GM18873 (cell line): ENCODE results near the gene ZNF384.

Source experiments
- ATAC-seq: cut with Tn5 transposase; IDR thresholded peaks from one replicate; pipeline ENCODE4 v1.9.1; 2021; ENCODE audit warnings: mild to moderate bottlenecking, moderate library complexity, moderate number of reproducible peaks; ENCODE audit not compliant: unreplicated experiment, low FRiP score

The ZNF384 gene

DNA sequence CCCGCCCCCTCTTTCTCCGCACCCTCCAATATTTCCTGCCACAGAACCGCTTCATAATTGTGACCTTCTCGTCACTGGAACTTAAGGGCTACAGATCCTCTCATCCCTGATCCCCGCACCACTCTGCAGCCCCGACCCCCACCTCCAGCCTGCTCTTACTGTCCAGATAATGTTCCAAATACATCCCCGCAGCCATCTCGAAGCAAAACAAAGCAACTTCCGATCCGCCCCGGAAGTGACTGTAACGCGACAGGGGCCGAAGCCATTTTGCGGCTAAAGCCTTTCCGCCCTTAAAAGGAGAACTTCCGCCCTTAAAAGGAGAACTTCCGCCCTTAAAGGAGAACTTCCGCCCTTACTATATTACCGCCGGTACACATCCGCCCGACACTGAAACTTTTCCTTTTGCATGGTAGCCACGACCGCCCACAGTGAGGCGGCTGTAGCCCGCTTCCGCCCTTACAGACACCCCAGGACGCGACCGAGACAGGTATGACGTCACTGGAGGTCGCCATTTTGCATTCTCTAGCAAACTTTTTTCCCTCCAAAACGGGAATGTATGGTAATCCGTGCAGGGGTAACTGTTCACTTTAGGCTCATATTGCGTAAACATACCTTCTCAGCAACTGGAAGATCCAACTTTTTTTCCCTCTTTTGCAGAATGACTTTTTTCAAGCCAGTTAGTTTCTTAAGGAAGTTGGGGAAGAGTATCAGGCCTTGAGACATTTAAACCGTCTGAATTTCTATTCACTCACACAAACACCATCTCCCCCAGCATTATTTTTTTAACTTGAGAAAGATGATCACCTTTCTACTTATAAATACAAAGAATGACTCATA is 26.1 kb downstream of the ZNF384 start, which contains the start of gene ING4:
TSS of gene ING4 (minus strand) at position 214 of the 837 bp plus-strand sequence. CDS start at position 196, 18 bp downstream.
- peak; percentile 83 for ATAC-seq

DNA sequence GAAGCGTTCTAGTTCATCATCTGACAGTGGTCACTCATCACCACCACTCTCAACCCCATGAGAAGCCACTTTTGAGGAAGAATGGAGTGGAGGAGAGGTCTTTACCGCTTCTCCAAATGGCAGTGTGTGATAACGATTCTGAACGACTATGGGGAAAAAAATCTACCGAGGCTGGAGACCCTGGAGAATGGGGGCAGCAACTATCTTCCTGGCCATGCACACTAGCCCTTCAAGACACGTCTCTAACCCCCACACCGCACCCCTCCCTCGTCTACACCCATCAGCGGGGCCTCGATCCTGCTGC is 26.6 kb downstream of the ZNF384 start:
- ATAC-seq, result no peak

- ATAC-seq, result no peak
Measured at GRCh38 chr12:6653987-6654386, 35.2 kb downstream of the ZNF384 start.

- no peak for ATAC-seq
Measured at GRCh38 chr12:6653342-6653741, 35.8 kb downstream of the ZNF384 start.

GRCh38 chr12:6652391-6652790 is 36.8 kb downstream of the ZNF384 start:
- ATAC-seq, result no peak

- ATAC-seq, result no peak
Measured at GRCh38 chr12:6650832-6651231, 38.3 kb downstream of the ZNF384 start.

DNA sequence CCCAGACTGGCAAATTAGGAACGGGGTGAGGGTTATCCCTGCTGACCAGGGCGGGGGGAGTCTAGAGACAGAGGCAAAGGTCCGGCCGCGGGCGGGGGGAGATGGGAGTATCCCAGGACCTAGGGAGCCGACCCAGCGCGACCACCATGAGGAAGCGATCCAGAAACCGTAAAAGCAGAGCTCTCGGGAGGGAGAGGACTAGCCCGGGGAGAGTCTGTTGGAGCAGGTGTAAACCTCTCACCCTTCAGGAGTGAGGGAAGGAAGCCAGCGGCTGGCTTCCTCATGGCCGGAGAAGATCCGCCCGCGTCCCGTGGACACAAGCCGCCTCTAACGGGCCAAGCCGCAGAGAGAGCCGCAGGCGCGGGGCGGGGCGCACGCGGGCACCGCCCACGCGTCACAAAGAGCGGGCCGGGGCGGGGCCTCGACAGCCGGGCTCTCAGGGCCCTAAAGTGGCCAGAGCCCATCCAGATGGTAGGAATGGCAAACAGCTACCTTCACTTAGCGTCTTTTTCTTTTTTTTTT is 42.0 kb downstream of the ZNF384 start, which contains the start of gene ACRBP:
TSS of gene ACRBP (minus strand) at position 350 of the 522 bp plus-strand sequence. CDS start at position 284, 66 bp downstream.
- ATAC-seq, result no peak

- ATAC-seq, result no peak
Measured at GRCh38 chr12:6646276-6647082, 42.7 kb downstream of the ZNF384 start.

- ATAC-seq, result no peak
Measured at GRCh38 chr12:6644903-6645302, 44.3 kb downstream of the ZNF384 start.

DNA sequence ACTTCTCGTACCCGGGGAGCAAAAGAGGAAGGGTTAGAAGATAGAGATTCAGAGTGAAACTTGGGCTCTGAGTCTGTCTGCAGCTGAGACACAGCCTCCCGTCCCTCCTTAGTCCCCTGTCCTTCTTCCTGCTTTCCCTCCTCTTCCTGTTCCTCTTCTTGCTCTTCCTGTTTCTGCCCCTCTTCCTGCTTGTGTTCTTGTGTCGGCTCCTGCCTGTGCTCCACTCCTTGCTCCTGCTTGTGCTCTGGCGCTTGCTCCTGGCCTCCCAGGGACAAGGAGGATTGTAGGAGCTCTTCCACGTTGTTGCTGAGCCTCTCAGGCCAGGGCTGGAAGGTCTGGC is 44.9 kb downstream of the ZNF384 start:
- no peak for ATAC-seq

DNA sequence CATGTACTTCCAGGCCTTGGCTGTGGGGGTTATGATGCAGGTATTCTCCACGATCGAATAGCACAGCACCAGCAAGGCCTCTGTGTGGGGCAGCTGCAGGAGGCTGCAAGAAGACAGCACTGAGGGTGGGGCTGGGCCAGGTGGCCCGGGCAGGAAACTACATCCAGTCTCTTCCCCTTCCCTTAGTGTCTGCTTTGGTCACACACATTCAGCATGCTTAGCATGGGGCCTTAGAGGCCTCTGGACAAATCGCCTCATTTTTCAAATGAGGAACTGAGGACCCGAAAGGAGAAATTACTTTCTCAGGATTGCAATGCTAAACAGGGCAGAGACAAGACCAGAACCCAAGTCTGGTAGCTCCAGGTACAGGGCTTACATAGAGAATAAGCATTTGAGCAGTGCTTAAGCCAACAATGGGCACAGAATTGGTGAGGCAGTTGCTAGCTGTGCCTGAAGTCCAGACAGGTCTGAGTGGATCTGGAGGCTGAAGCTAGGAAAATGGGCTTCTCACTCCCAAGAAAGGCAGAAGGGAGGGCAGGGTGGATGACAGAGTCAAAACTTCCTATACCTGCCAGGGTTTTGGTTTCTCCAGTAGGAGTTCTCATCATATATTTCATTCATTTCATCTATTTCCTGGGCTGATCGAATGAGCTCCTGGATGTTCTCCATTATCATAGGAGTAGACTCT is 45.5 kb downstream of the ZNF384 start:
- ATAC-seq, result no peak

GRCh38 chr12:6641131-6641530 is 48.0 kb downstream of the ZNF384 start:
- ATAC-seq, result no peak

DNA sequence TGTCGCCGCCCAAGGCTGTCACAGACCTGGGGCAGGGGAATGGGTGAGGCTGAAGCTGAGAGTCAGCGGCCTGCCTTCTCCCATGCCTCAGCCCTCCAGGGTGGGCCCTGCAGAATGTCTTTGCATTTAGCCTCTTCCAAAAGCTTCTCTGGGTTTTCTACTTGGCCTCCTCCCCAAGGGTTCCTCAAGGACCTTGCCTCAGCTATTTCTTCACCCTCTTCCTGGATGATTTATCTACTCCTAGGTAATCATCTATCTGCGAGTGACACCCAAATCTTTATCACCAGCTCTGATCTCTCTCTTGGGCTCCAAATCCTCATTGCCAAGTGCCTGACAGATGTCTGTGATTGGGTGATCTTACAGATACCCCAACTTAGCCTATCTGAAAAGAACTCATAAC is 48.7 kb downstream of the ZNF384 start:
- no peak for ATAC-seq

GRCh38 chr12:6639151-6639801 is 49.9 kb downstream of the ZNF384 start:
- no peak for ATAC-seq

DNA sequence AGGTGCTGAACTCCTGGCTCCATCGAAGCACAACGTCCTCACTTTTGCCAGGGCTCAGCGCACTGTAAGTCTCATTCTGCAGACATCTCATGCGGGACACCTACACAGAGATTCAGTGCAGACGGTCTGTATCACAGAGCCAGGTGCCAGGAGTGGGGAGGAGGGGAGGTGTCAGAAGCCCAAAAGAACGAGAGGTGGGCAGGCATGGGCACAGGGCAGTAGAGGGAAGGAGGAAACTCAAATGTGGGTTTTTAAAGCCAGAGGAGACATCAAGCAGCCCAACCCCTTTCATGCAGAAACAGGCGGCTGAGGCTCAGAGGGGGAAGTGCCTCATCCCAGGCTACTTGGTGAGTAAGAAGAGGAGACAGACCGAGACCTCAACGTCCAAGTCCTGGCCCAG is 50.9 kb downstream of the ZNF384 start:
- ATAC-seq, result no peak

- ATAC-seq, result no peak
Measured at GRCh38 chr12:6635856-6636531, 53.2 kb downstream of the ZNF384 start, which contains the start of gene LPAR5. LPAR5 (minus strand) TSS chr12:6635959; CDS start chr12:6621248, 14,711 bp downstream.

DNA sequence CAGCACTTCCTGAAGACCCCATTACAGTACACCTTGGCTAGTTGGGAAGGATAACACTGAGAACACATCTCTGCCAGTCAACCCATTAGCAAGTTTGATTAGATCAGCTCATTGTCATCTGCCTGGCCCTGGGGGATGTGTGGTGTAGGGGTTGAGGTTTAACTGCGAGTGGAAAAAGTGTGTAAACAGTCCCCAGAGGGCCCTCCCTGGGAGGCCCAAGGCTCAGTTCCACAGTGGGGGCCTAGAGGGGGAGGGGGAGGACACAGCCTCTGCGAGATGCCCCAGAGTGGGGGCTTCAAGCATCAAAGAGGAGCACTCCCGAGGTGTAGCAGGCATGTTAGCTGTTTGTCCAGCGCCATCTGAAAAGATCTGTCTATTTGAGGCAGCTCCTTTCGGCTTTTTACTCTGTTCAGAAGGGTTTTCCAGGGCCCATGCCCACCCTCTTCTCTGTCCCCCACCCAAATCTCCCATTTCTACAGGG is 53.8 kb downstream of the ZNF384 start:
- no peak for ATAC-seq

- peak; percentile 52 for ATAC-seq
Measured at GRCh38 chr12:6632026-6632983, 56.9 kb downstream of the ZNF384 start.
